ENCODE results near the gene EML6.

Gene EML6

GRCh38 chr2:54704688-54705605, 18.5 kb upstream of the EML6 start:
- in situ Hi-C loops (cut with MboI; ENCODE audit: low pct_unique_long_range_greater_than_20kb, low sequenced_read_pairs), result no loop called here
- DNase-seq, result peak; percentile 58

GRCh38 chr2:54706622-54707021, 16.8 kb upstream of the EML6 start:
- no peak for DNase-seq
- in situ Hi-C loops (cut with MboI; ENCODE audit: low pct_unique_long_range_greater_than_20kb, low sequenced_read_pairs), result no loop called here

GRCh38 chr2:54708584-54709335, 14.7 kb upstream of the EML6 start:
- in situ Hi-C loops (cut with MboI; ENCODE audit: low pct_unique_long_range_greater_than_20kb, low sequenced_read_pairs), result no loop called here
- no peak for DNase-seq

- in situ Hi-C loops (cut with MboI; ENCODE audit: low pct_unique_long_range_greater_than_20kb, low sequenced_read_pairs), result no loop called here
- no peak for DNase-seq
Measured at GRCh38 chr2:54709336-54709809, 14.1 kb upstream of the EML6 start.

- DNase-seq, result no peak
- in situ Hi-C loops (cut with MboI; ENCODE audit: low pct_unique_long_range_greater_than_20kb, low sequenced_read_pairs), result no loop called here
Measured at GRCh38 chr2:54710216-54710615, 13.2 kb upstream of the EML6 start.

GRCh38 chr2:54712516-54712915, 10.9 kb upstream of the EML6 start:
- DNase-seq, result no peak
- in situ Hi-C loops (cut with MboI; ENCODE audit: low pct_unique_long_range_greater_than_20kb, low sequenced_read_pairs), result no loop called here

- in situ Hi-C loops (cut with MboI; ENCODE audit: low pct_unique_long_range_greater_than_20kb, low sequenced_read_pairs), result no loop called here
- DNase-seq, result no peak
Measured at GRCh38 chr2:54714996-54715395, 8.5 kb upstream of the EML6 start.

- in situ Hi-C loops (cut with MboI; ENCODE audit: low pct_unique_long_range_greater_than_20kb, low sequenced_read_pairs), result no loop called here
- DNase-seq, result no peak
Measured at GRCh38 chr2:54716375-54716774, 7.1 kb upstream of the EML6 start.

GRCh38 chr2:54720563-54720962, 2.9 kb upstream of the EML6 start:
- no peak for DNase-seq
- in situ Hi-C loops (cut with MboI; ENCODE audit: low pct_unique_long_range_greater_than_20kb, low sequenced_read_pairs), result no loop called here

GRCh38 chr2:54722641-54723040, 821 bp upstream of the EML6 start:
- no peak for DNase-seq
- in situ Hi-C loops (cut with MboI; ENCODE audit: low pct_unique_long_range_greater_than_20kb, low sequenced_read_pairs), result no loop called here

GRCh38 chr2:54723996-54724559, 616 bp downstream of the EML6 start:
- DNase-seq, result no peak
- in situ Hi-C loops (cut with MboI; ENCODE audit: low pct_unique_long_range_greater_than_20kb, low sequenced_read_pairs), result no loop called here

- DNase-seq, result peak; percentile 32
- in situ Hi-C loops (cut with MboI; ENCODE audit: low pct_unique_long_range_greater_than_20kb, low sequenced_read_pairs), result no loop called here
Measured at GRCh38 chr2:54724560-54725342, 1.3 kb downstream of the EML6 start.

- in situ Hi-C loops (cut with MboI; ENCODE audit: low pct_unique_long_range_greater_than_20kb, low sequenced_read_pairs), result no loop called here
- no peak for DNase-seq
Measured at GRCh38 chr2:54725343-54726099, 2.1 kb downstream of the EML6 start.

GRCh38 chr2:54726431-54726830, 3.0 kb downstream of the EML6 start:
- in situ Hi-C loops (cut with MboI; ENCODE audit: low pct_unique_long_range_greater_than_20kb, low sequenced_read_pairs), result no loop called here
- DNase-seq, result no peak

- DNase-seq, result no peak
- in situ Hi-C loops (cut with MboI; ENCODE audit: low pct_unique_long_range_greater_than_20kb, low sequenced_read_pairs), result no loop called here
Measured at GRCh38 chr2:54726940-54727339, 3.5 kb downstream of the EML6 start.

- no peak for DNase-seq
- in situ Hi-C loops (cut with MboI; ENCODE audit: low pct_unique_long_range_greater_than_20kb, low sequenced_read_pairs), result no loop called here
Measured at GRCh38 chr2:54728669-54729120, 5.2 kb downstream of the EML6 start.

GRCh38 chr2:54735636-54736035, 12.2 kb downstream of the EML6 start:
- in situ Hi-C loops (cut with MboI; ENCODE audit: low pct_unique_long_range_greater_than_20kb, low sequenced_read_pairs), result no loop called here
- DNase-seq, result no peak

- no peak for DNase-seq
- in situ Hi-C loops (cut with MboI; ENCODE audit: low pct_unique_long_range_greater_than_20kb, low sequenced_read_pairs), result no loop called here
Measured at GRCh38 chr2:54738281-54738680, 14.8 kb downstream of the EML6 start.

Data from KBM-7 (cell line).